Esophagus (tissue), 2 donors: ENCODE data around the gene RASSF6. TPM values are rescaled to one million over a fixed set of nuclear protein-coding genes. Genes with fewer than 3 reads are reported as not detected.

Experiments
- H3K27ac ChIP-seq, 2 donors: one replicate each; pipeline ENCODE4 v1.5.1; 2013; ENCODE audit warnings: low read depth in 2 of 2, mild to moderate bottlenecking in 2 of 2, inconsistent platforms in 1 of 2, low read length in 1 of 2, moderate library complexity in 1 of 2
- H3K27me3 ChIP-seq, 2 donors: one replicate each; pipeline ENCODE4 v1.6.1; 2013; ENCODE audit warnings: low read length in 2 of 2, control low read depth in 1 of 2, mild to moderate bottlenecking in 1 of 2; ENCODE audit not compliant: insufficient read depth in 2 of 2, control insufficient read depth in 1 of 2
- H3K36me3 ChIP-seq, 2 donors: one replicate each; pipeline ENCODE4 v1.6.1; 2013; ENCODE audit warnings: low read length in 1 of 2; ENCODE audit not compliant: control insufficient read depth in 2 of 2, insufficient read depth in 2 of 2
- H3K4me1 ChIP-seq, 2 donors: one replicate each; pipeline ENCODE4 v1.6.1; 2013; ENCODE audit warnings: low read length in 1 of 2; ENCODE audit not compliant: control insufficient read depth in 2 of 2, insufficient read depth in 2 of 2
- H3K4me3 ChIP-seq, 2 donors: one replicate each; pipeline ENCODE4 v1.5.1; 2013; ENCODE audit warnings: low read length in 2 of 2, mild to moderate bottlenecking in 2 of 2, low read depth in 1 of 2, moderate library complexity in 1 of 2
- H3K9me3 ChIP-seq, 2 donors: one replicate each; pipeline ENCODE4 v1.6.1; 2013; ENCODE audit warnings: mild to moderate bottlenecking in 2 of 2, low read depth in 1 of 2, low read length in 1 of 2, moderate library complexity in 1 of 2; ENCODE audit not compliant: control insufficient read depth in 2 of 2, insufficient read depth in 1 of 2
- WGBS, 2 donors: extraction: QIAGEN DNeasy Blood & Tissue Kit; methylation state at CpG; one replicate each; pipeline ENCODE4 v1.1.7; 2013; 5-methylcytosine and 5-hydroxymethylcytosine counted together
- polyA plus RNA-seq, 2 donors: library from polyadenylated mRNA; stranded (reverse); fragments of 200-250 nt; gene quantifications; one replicate each; pipeline ENCODE4 v1.2.3, GENCODE V29; 2013
- donor health status: healthy with polysubstance abuse.
- donor health status: Bipolar disorder and iron deficiency.

Gene RASSF6
- polyA plus RNA-seq, 2 donors: 1.2 to 1.6 TPM

- H3K9me3 ChIP-seq: no peaks in the 10 kb centered on the region
- no peaks in the 10 kb centered on the region for H3K4me1 ChIP-seq
- H3K27ac ChIP-seq: no peak overlapping the region
- 55 to 69% methylated on average over 3 of the region's 3 CpGs for WGBS, 2 donors
- no peaks in the 10 kb centered on the region for H3K27me3 ChIP-seq
- no peaks in the 10 kb centered on the region for H3K36me3 ChIP-seq
- H3K4me3 ChIP-seq: no peak overlapping the region
Observed at GRCh38 chr4:73541251-73541650, 79.0 kb downstream of the RASSF6 start.

- Histone ChIP-seq H3K4me1 (no peaks in the 10 kb centered on the region), H3K4me3 (no peak overlapping the region), H3K36me3 (no peaks in the 10 kb centered on the region), H3K27ac (no peak overlapping the region), H3K9me3 (no peaks in the 10 kb centered on the region), H3K27me3 (no peaks in the 10 kb centered on the region)
- 88 to 89% methylated on average over 3 of the region's 3 CpGs for WGBS, 2 donors
Observed at GRCh38 chr4:73540826-73541225, 79.4 kb downstream of the RASSF6 start.

GRCh38 chr4:73539386-73539785, 80.8 kb downstream of the RASSF6 start:
- H3K27ac ChIP-seq: no peak overlapping the region
- no peak overlapping the region for H3K4me3 ChIP-seq
- H3K4me1 ChIP-seq: no peaks in the 10 kb centered on the region
- no peaks in the 10 kb centered on the region for H3K27me3 ChIP-seq
- H3K36me3 ChIP-seq: no peaks in the 10 kb centered on the region
- H3K9me3 ChIP-seq: no peaks in the 10 kb centered on the region
- 59 to 60% methylated on average over 4 of the region's 4 CpGs for WGBS, 2 donors

GRCh38 chr4:73538162-73538561, 82.1 kb downstream of the RASSF6 start:
- Histone ChIP-seq H3K9me3 (no peaks in the 10 kb centered on the region), H3K36me3 (no peaks in the 10 kb centered on the region), H3K27me3 (no peaks in the 10 kb centered on the region), H3K4me3 (no peak overlapping the region), H3K4me1 (no peaks in the 10 kb centered on the region), H3K27ac (no peak overlapping the region)
- 62 to 69% methylated on average over 2 of the region's 2 CpGs for WGBS, 2 donors

- Histone ChIP-seq H3K9me3 (no peaks in the 10 kb centered on the region), H3K4me3 (no peak overlapping the region), H3K36me3 (no peaks in the 10 kb centered on the region), H3K27me3 (no peaks in the 10 kb centered on the region), H3K4me1 (no peaks in the 10 kb centered on the region), H3K27ac (no peak overlapping the region)
- WGBS, 2 donors: 63 to 79% methylated on average over 2 of the region's 2 CpGs
Observed at GRCh38 chr4:73533515-73534422, 86.5 kb downstream of the RASSF6 start.

GRCh38 chr4:73528171-73528570, 92.1 kb downstream of the RASSF6 start:
- Histone ChIP-seq H3K27me3 (no peaks in the 10 kb centered on the region), H3K27ac (no peak overlapping the region), H3K36me3 (no peaks in the 10 kb centered on the region), H3K4me3 (no peak overlapping the region), H3K4me1 (no peaks in the 10 kb centered on the region), H3K9me3 (no peaks in the 10 kb centered on the region)
- 66 to 72% methylated on average over 2 of the region's 2 CpGs for WGBS, 2 donors

- Histone ChIP-seq H3K9me3 (no peaks in the 10 kb centered on the region), H3K27me3 (no peaks in the 10 kb centered on the region), H3K36me3 (no peaks in the 10 kb centered on the region), H3K27ac (no peak overlapping the region), H3K4me1 (no peaks in the 10 kb centered on the region), H3K4me3 (no peak overlapping the region)
- 85 to 88% methylated on average over 1 of the region's 1 CpG for WGBS, 2 donors
Observed at GRCh38 chr4:73527196-73527595, 93.0 kb downstream of the RASSF6 start.

- H3K4me1 ChIP-seq: no peaks in the 10 kb centered on the region
- no peak overlapping the region for H3K4me3 ChIP-seq
- no peak overlapping the region for H3K27ac ChIP-seq
- whole genome bisulfite sequencing, 2 donors: 79 to 80% methylated on average over 1 of the region's 1 CpG
- H3K27me3 ChIP-seq: no peaks in the 10 kb centered on the region
- no peaks in the 10 kb centered on the region for H3K36me3 ChIP-seq
- H3K9me3 ChIP-seq: no peaks in the 10 kb centered on the region
Observed at GRCh38 chr4:73525611-73526010, 94.6 kb downstream of the RASSF6 start.

GRCh38 chr4:73523126-73523525, 97.1 kb downstream of the RASSF6 start:
- Histone ChIP-seq H3K4me3 (no peak overlapping the region), H3K27ac (no peak overlapping the region), H3K9me3 (no peaks in the 10 kb centered on the region), H3K27me3 (no peaks in the 10 kb centered on the region), H3K36me3 (no peaks in the 10 kb centered on the region), H3K4me1 (no peaks in the 10 kb centered on the region)
- 87 to 89% methylated on average over 2 of the region's 2 CpGs for WGBS, 2 donors
